KBM-7 (cell line): ENCODE data around the gene NME5.
"Not testable (repeated sequence)": the region's sequence is repeated elsewhere in the genome, so short reads cannot be mapped to it uniquely, and the experiment has no call there.

Experiments used
- DNase-seq: peaks from one replicate; pipeline ENCODE4 v3.0.0-alpha.2; 2015
- in situ Hi-C: fragments of 300-500 bp; cut with MboI; formaldehyde crosslinking; loops from 2 replicates; pipeline ENCODE4 v1.14.3; 2020; ENCODE audit warnings: low sequenced_read_pairs, low pct_unique_long_range_greater_than_20kb, mixed read lengths

NME5 gene

GRCh38 chr5:138143578-138143977 lies 4.3 kb upstream of the NME5 start:
- in situ Hi-C loops, DNase-seq: not testable (repeated sequence)

GRCh38 chr5:138141734-138142133 lies 2.5 kb upstream of the NME5 start:
- in situ Hi-C loops = no loop called here

GRCh38 chr5:138140268-138140667 lies 1.0 kb upstream of the NME5 start:
- no peak for DNase-seq
- in situ Hi-C loops = no loop called here

More at GRCh38 chr5:138141734-138142133, 2.5 kb upstream of the NME5 start:
- no peak for DNase-seq

DNA sequence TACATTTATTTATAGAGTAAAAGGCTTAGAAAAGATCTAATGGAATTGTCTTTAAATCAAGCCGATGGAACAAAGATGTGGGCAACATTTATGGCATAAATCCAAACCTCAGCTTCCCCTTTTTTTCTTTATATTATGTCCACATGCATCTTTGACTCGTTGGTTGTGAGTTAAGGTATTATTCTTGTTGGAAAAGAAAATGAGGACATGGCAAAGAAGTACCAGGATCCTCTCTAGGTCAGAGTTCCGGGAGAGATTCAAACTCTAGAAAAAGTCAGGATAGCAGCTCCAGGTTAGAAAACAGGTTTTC lies 508 bp upstream of the NME5 start:
- in situ Hi-C loops = no loop called here
- DNase-seq = peak; percentile 83

DNA sequence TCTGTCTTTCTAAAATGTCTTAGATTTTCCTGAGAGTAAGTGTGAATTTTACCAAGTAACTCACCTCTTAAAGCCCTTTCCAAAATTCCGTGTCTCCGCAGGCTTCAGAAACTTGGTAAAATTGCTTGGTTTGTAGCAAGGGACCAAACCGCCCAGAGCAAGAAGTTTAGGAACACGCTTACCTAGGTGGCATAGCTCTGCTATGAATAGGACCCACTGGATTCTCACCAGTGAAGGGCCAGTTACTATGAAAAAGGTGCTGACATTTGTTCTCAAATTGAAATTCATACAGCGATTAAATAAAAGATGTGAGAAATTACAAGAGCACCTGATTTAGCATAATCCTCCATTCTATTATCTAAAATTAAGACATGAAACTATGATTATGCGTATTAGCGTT lies 6.7 kb downstream of the NME5 start:
- no peak for DNase-seq
- in situ Hi-C loops = no loop called here

DNA sequence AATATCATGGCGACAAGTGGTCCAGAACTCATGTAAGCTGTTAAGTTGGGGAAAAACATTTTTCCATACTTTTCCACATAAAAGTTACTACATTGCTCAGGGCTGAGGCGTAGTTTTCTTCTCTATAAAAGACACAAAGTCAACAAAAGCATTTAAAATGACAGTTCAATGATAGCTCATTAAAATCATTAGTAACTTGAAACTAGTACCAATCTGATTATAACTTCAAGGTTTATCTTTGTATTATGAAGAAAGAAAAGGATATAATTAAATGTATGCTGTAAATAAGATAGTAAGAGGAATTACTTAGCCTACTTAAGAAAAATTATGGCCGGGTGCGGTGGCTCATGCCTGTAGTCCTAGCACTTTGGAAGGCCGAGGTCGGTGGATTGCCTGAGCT lies 9.9 kb downstream of the NME5 start:
- in situ Hi-C loops = no loop called here
- DNase-seq = no peak

DNA sequence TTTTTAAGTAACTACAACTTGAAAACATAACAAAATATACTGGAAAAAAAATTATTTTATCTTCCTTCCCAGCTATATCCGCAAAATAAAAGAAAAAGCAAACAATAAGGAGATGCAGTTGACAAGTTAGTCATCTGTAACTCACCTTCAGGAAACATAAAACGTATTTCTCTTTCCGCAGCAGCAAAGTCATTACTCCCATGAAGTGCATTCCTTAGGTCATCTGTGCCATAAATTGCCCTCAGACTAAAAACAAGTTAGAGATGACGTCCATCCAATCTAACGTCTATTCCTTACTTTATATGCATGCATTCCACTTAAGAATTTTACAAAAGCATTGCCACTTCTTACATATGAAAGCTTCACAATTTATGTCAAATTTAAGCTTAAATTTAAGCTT lies 10.9 kb downstream of the NME5 start:
- in situ Hi-C loops = no loop called here
- DNase-seq = peak; percentile 49

- in situ Hi-C loops = no loop called here
- DNase-seq = no peak
These were observed 24.0 kb downstream of the NME5 start for GRCh38 chr5:138115254-138115653.

DNA sequence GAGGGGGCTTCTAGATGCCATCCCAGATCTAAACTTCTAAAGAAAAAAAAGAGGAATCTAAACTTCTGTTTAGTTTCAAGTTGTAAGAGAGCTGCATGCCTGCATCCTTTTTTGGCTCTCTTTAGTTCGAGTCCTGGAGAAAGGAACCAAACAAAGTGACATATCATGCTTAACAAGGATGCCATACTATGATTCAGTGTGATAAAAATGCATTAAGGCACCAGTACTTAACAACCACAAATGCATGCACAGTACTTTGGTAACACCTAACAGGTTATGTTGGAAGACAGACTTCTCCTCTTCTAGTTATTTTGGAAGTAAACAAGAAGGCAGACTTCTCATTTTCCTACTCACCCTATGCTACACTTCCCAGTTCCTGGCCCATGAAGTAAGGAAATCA lies 27.3 kb downstream of the NME5 start:
- no peak for DNase-seq
- in situ Hi-C loops = no loop called here

DNA sequence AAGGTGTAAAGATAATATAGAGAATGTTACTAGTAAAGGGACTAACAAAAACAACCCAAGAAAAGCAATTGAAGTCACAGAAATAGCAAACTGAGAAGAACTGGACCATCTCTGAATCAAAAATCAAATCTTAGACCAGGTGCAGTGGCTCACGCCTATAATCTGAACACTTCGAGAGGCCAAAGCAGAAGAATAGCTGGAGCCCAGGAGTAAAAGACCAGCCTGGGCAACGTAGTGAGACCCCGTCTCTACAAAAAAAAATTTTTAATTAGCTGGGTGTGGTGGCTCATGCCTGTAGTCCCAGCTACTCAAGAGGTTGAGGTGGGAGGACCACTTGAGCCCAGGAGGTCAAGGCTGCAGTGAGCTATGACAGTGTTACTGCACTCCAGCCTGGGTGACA lies 28.0 kb downstream of the NME5 start:
- DNase-seq = no peak
- in situ Hi-C loops = no loop called here

GRCh38 chr5:138110266-138110963 lies 28.8 kb downstream of the NME5 start:
- no peak for DNase-seq
- in situ Hi-C loops = no loop called here

GRCh38 chr5:138109463-138110265 lies 29.6 kb downstream of the NME5 start:
- in situ Hi-C loops = no loop called here
- no peak for DNase-seq

DNA sequence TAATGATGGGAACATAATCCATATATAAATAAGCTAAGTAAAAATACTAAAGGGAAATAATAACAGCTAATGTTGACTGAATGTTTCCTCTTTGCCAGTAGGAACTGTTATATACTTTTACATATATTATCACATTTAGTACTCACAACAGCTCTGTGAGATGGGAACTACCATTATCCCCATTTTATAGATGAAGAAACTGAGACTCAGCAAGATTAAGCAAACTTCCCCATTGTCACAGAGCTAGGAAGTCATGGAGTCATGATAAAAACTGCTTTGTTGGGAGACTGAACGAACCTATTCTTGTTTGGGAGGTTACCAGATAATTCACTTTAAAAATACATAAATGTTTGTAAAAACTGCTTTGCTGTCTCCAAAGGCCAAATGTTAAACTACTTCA lies 32.0 kb downstream of the NME5 start:
- in situ Hi-C loops = no loop called here
- no peak for DNase-seq

GRCh38 chr5:138105709-138106108 lies 33.5 kb downstream of the NME5 start:
- in situ Hi-C loops = no loop called here
- no peak for DNase-seq

GRCh38 chr5:138103319-138103637 lies 36.0 kb downstream of the NME5 start:
- no peak for DNase-seq
- in situ Hi-C loops = no loop called here

DNA sequence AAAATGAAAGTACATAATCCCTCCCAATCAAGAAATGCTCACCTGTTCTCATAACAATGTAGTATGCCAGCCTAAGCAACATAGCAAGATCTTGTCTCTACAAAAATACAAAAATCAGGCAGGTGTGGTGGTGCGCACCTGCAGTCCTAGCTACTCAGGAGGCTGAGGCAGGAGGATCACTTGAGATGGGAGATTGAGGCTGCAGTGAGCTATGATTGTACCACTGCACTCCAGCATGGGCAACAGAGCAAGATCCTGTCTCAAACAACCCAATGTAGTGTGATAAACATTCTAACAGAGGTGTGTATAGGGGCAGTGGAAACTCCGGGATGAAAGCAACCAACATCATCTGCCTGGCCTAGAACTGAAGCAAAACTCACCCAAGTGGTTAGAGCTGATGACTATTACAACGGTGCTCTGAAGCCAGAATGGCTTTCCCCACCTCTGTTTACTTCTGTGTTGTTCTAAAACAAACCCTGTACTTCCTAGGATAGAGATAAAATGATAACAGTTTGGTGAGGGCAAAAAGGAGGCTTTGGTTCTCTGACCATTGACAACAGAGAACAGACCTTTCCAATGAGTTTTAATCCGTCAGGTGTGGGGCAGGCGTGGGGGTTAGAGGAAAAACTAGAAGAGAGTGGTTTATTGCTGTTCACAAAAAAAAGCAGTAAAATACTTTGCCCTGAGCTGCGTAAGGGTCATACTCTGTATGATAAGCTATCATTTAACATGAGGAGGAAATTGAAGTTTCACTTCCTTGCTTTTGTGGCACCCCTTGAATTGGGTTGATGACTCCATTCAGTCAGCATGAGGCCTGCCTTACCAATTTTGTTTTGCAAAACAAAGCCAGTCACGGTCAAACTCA lies 36.5 kb downstream of the NME5 start:
- in situ Hi-C loops = no loop called here
- no peak for DNase-seq

- DNase-seq = no peak
- in situ Hi-C loops = no loop called here
These were observed 42.0 kb downstream of the NME5 start for GRCh38 chr5:138096997-138097828.

DNA sequence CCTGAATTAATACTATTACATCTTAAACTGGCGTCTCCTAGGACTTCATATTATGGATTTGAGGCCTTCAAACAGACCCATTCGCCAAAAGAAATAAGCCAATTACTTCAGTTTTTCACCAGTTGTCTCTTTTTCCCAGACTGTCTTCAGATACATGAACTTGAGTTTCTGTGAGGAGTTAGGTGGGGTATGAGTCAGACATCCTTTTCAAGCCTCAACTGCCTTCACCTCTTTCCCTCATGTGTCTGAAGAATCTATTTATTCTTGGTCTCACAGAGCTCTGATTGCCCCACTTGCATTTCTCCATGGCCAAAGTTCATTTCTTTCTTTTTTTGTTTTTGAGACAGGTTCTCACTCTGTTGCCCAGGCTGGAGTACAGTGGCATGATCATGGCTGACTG lies 42.9 kb downstream of the NME5 start:
- DNase-seq = no peak
- in situ Hi-C loops = no loop called here

DNA sequence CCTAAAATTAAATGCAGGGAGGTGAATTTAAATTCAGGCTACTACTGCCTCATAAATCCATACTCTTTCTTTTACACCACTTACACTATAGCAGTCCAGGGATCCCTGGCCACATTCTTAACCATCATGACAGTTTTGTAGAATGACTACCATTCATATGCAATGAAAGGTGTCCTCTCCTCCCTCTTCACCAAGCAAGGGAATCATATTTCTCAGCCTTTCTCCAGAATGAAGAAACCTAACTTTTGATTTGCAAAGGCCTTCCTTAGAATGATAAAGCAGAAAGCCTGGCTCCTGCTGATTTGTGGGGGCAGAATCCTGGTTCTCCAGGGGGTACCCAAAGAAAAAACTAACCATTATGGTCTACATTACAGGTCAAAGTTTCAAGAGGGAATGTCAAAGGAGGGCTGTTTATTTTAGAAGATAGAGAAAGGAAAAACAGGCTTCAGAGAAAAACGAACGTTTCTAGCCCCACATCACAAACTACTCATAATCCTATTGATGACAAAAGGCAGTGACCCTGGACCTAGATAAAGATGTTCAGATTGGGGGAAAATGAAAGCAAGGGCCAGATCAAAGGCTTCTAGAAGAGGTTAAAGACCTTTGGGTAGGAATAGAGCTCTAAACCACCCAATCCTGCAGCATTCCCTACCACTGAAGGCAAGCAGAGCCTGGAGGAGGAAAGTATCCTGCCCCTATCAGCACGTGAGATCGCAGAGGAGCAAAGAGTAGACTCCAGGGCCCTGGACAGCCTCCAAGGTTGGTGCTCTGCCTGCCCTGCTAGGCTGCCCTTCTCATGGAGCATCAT lies 43.9 kb downstream of the NME5 start:
- DNase-seq = no peak
- in situ Hi-C loops = no loop called here
